Ishikawa (cell line): ENCODE results near the gene CHAC1.

Experiments
- CEBPB ChIP-seq: IDR thresholded peaks from 2 replicates; pipeline ENCODE4 v1.6.1; 2012
- CREB1 ChIP-seq: IDR thresholded peaks from 2 replicates; pipeline ENCODE4 v1.6.1; 2012; ENCODE audit warnings: low read depth
- EGR1 ChIP-seq: IDR thresholded peaks from 2 replicates; pipeline ENCODE4 v1.6.1; 2012
- EP300 ChIP-seq: IDR thresholded peaks from 2 replicates; pipeline ENCODE4 v1.6.1; 2012; ENCODE audit warnings: borderline replicate concordance
- NFIC ChIP-seq: IDR thresholded peaks from 2 replicates; pipeline ENCODE4 v1.6.1; 2012
- RAD21 ChIP-seq: IDR thresholded peaks from 2 replicates; pipeline ENCODE4 v1.6.1; 2012; ENCODE audit warnings: low read depth
- TAF1 ChIP-seq: IDR thresholded peaks from 2 replicates; pipeline ENCODE4 v1.6.1; 2012; ENCODE audit warnings: low read depth, mild to moderate bottlenecking
- YY1 ChIP-seq: IDR thresholded peaks from 2 replicates; pipeline ENCODE4 v1.6.1; 2012; ENCODE audit warnings: low read depth
- TF ChIP-seq, protein P1 (sequence below): IDR thresholded peaks from 2 replicates; pipeline ENCODE4 v1.6.1; 2012
- TF ChIP-seq, protein P2 (sequence below): IDR thresholded peaks from 2 replicates; pipeline ENCODE4 v1.6.1; 2012; ENCODE audit warnings: low read depth, mild to moderate bottlenecking
- TF ChIP-seq, protein P3 (sequence below): IDR thresholded peaks from 2 replicates; pipeline ENCODE4 v1.6.1; 2012

DNA sequence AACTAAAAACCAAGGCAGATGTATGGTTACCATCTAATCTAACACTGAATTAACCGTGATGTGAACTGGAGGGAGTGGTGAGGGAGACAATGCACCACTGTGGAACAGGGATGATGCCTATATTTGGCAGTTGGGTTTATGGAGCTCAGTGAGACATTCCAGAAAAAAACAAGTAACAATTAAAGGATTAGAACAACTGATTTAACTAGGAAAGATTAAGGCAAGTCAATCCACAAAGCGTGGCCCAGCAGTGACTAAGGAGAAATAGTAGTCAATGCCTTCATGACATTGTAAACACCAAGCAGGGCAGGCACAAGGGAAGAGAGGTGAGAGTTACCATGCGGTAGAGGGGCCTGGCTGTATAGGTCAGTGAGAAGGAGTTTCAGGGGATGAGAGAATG lies 38.1 kb downstream of the CHAC1 start:
- TF ChIP-seq, protein P1, sequence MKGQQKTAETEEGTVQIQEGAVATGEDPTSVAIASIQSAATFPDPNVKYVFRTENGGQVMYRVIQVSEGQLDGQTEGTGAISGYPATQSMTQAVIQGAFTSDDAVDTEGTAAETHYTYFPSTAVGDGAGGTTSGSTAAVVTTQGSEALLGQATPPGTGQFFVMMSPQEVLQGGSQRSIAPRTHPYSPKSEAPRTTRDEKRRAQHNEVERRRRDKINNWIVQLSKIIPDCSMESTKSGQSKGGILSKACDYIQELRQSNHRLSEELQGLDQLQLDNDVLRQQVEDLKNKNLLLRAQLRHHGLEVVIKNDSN = no peak
- TF ChIP-seq CREB1 (no peak), YY1 (no peak), EP300 (no peak), CEBPB (no peak), RAD21 (no peak), NFIC (no peak), EGR1 (no peak), TAF1 (no peak)
- TF ChIP-seq, protein P2, sequence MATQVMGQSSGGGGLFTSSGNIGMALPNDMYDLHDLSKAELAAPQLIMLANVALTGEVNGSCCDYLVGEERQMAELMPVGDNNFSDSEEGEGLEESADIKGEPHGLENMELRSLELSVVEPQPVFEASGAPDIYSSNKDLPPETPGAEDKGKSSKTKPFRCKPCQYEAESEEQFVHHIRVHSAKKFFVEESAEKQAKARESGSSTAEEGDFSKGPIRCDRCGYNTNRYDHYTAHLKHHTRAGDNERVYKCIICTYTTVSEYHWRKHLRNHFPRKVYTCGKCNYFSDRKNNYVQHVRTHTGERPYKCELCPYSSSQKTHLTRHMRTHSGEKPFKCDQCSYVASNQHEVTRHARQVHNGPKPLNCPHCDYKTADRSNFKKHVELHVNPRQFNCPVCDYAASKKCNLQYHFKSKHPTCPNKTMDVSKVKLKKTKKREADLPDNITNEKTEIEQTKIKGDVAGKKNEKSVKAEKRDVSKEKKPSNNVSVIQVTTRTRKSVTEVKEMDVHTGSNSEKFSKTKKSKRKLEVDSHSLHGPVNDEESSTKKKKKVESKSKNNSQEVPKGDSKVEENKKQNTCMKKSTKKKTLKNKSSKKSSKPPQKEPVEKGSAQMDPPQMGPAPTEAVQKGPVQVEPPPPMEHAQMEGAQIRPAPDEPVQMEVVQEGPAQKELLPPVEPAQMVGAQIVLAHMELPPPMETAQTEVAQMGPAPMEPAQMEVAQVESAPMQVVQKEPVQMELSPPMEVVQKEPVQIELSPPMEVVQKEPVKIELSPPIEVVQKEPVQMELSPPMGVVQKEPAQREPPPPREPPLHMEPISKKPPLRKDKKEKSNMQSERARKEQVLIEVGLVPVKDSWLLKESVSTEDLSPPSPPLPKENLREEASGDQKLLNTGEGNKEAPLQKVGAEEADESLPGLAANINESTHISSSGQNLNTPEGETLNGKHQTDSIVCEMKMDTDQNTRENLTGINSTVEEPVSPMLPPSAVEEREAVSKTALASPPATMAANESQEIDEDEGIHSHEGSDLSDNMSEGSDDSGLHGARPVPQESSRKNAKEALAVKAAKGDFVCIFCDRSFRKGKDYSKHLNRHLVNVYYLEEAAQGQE = no peak
- TF ChIP-seq, protein P3, sequence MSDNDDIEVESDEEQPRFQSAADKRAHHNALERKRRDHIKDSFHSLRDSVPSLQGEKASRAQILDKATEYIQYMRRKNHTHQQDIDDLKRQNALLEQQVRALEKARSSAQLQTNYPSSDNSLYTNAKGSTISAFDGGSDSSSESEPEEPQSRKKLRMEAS = no peak
